Esophagus squamous epithelium (tissue), 5 donors: ENCODE measurements around the gene AGBL1. TPM values are rescaled to one million over a fixed set of nuclear protein-coding genes. Genes with fewer than 3 reads are reported as not detected.

Experiments used
- DNase-seq: peaks from one replicate; lab custom pipeline; 2025; lab: John Stamatoyannopoulos, UW
- H3K27ac ChIP-seq, 4 donors: fragments of 200-600 bp; sonication (generic); one replicate each; pipeline ENCODE4 v1.5.1; 2016 to 2019; ENCODE audit warnings: mild to moderate bottlenecking in 1 of 4
- H3K27me3 ChIP-seq, 4 donors: fragments of 200-600 bp; sonication (generic); 1 replicate in 3 of 4; 2 replicates in 1 of 4; pipeline versions ENCODE4 v1.5.1 to v1.6.0; 2017 to 2021; ENCODE audit warnings: antibody characterized with exemption in 1 of 4
- H3K36me3 ChIP-seq, 3 donors: fragments of 200-600 bp; sonication (generic); one replicate each; pipeline ENCODE4 v1.5.1; 2016 to 2019
- H3K4me1 ChIP-seq, 3 donors: fragments of 200-600 bp; sonication (generic); one replicate each; pipeline ENCODE4 v1.5.1; 2017 to 2019
- H3K4me3 ChIP-seq, 4 donors: fragments of 200-600 bp; sonication (generic); 1 replicate in 3 of 4; 2 replicates in 1 of 4; pipeline ENCODE4 v1.5.1; 2016 to 2019; ENCODE audit warnings: mild to moderate bottlenecking in 2 of 4, moderate library complexity in 1 of 4
- H3K9me3 ChIP-seq, 3 donors: fragments of 200-600 bp; sonication (generic); one replicate each; pipeline ENCODE4 v1.5.1; 2016 to 2019
- CTCF ChIP-seq, 6 experiments: fragments of 450-650 bp in 4 of 6; fragments of 200-600 bp in 2 of 6; sonication (generic) in 2 of 6; IDR thresholded peaks; one replicate each; pipeline ENCODE4 v1.5.1; 2016 to 2019; ENCODE audit warnings: antibody characterized with exemption in 6 of 6, mild to moderate bottlenecking in 4 of 6, moderate library complexity in 4 of 6
- POLR2A ChIP-seq, 4 donors: fragments of 450-650 bp; IDR thresholded peaks; one replicate each; pipeline ENCODE4 v1.6.1; 2017; ENCODE audit warnings: antibody characterized with exemption in 4 of 4, mild to moderate bottlenecking in 4 of 4, moderate library complexity in 3 of 4
- whole genome bisulfite sequencing, 2 donors: methylation state at CpG; one replicate each; pipeline ENCODE4 v1.1.5; 2018; 5-methylcytosine and 5-hydroxymethylcytosine counted together
- intact Hi-C: fragments of 100-400 bp; cut with DNase I; formaldehyde crosslinking; loops from one replicate; pipeline ENCODE4 v1.15.0; 2022
- total RNA-seq, 4 donors: library from RNA; depleted of rRNA; stranded (reverse); fragments of >200 nt; gene quantifications; one replicate each; pipeline ENCODE4 v1.1.0, GENCODE V29; 2016
- donor health status: DM: yes; HTN: yes; CAD: no.

AGBL1 gene
- total RNA-seq, 4 donors from 2014 or later = 0.11 to 0.21 (median 0.19) TPM; not detected in 1

- Histone ChIP-seq H3K36me3 (no peaks in the 10 kb centered on the region), H3K4me1 (peaks cover 0 to 23% (median 4%) of the 10 kb centered on the region in 3 donors), H3K4me3 (no peak overlapping the region), H3K27ac (peak overlapping the region in 3 of 4 donors; percentile 21 to 56 (median 38)), H3K27me3 (no peaks in the 10 kb centered on the region), H3K9me3 (no peaks in the 10 kb centered on the region)
- TF ChIP-seq POLR2A (IDR thresholded peaks at IDR 0.05) (no peak), CTCF (IDR thresholded peaks at IDR 0.05) (no peak)
- no peak for DNase-seq
- intact Hi-C loops = no loop called here
- WGBS, 2 donors = 22 to 31% methylated on average over 1 of the region's 1 CpG
These were observed 293.5 kb downstream of the AGBL1 start for GRCh38 chr15:86373147-86373546.

- Histone ChIP-seq H3K27me3 (no peaks in the 10 kb centered on the region), H3K9me3 (no peaks in the 10 kb centered on the region), H3K27ac (peak overlapping the region in 3 of 4 donors; percentile 39 to 63 (median 56)), H3K4me3 (no peak overlapping the region), H3K36me3 (no peaks in the 10 kb centered on the region), H3K4me1 (peaks cover 0 to 23% (median 4%) of the 10 kb centered on the region in 3 donors)
- 10 to 46% methylated on average over 1 of the region's 1 CpG for WGBS, 2 donors
- no peak for TF ChIP-seq CTCF (IDR thresholded peaks at IDR 0.05)
- TF ChIP-seq POLR2A (IDR thresholded peaks at IDR 0.05) = no peak
- intact Hi-C loops = no loop called here
- DNase-seq = no peak
These were observed 296.1 kb downstream of the AGBL1 start for GRCh38 chr15:86375733-86376280.

- intact Hi-C loops = no loop called here
- Histone ChIP-seq H3K4me3 (no peak overlapping the region), H3K27ac (no peak overlapping the region), H3K36me3 (no peaks in the 10 kb centered on the region), H3K27me3 (no peaks in the 10 kb centered on the region), H3K9me3 (no peaks in the 10 kb centered on the region), H3K4me1 (peaks cover 0 to 16% (median 4%) of the 10 kb centered on the region in 3 donors)
- WGBS, 2 donors = 81 to 93% methylated on average over 1 of the region's 1 CpG
- no peak for DNase-seq
- TF ChIP-seq POLR2A (IDR thresholded peaks at IDR 0.05) (no peak), CTCF (IDR thresholded peaks at IDR 0.05) (no peak)
These were observed 298.2 kb downstream of the AGBL1 start for GRCh38 chr15:86377914-86378313.

- DNase-seq = no peak
- TF ChIP-seq POLR2A (IDR thresholded peaks at IDR 0.05) (no peak), CTCF (IDR thresholded peaks at IDR 0.05) (no peak)
- peaks cover 0 to 3% (median 0%) of the 10 kb centered on the region in 4 donors for H3K27me3 ChIP-seq
- no peak overlapping the region for H3K4me3 ChIP-seq
- no peaks in the 10 kb centered on the region for H3K9me3 ChIP-seq
- WGBS, 2 donors = 67 to 72% methylated on average over 5 of the region's 5 CpGs
- intact Hi-C loops = loop anchor here (10.0 kb wide), 1 partner anchor 58 kb away; no protein-coding TSS in a partner anchor
- H3K27ac ChIP-seq = no peak overlapping the region
- no peaks in the 10 kb centered on the region for H3K36me3 ChIP-seq
- no peaks in the 10 kb centered on the region for H3K4me1 ChIP-seq
These were observed 302.7 kb downstream of the AGBL1 start for GRCh38 chr15:86382341-86382740.

GRCh38 chr15:86383611-86384010 lies 303.9 kb downstream of the AGBL1 start:
- Histone ChIP-seq H3K4me1 (no peaks in the 10 kb centered on the region), H3K27ac (no peak overlapping the region), H3K27me3 (peaks cover 0 to 3% (median 0%) of the 10 kb centered on the region in 4 donors), H3K36me3 (no peaks in the 10 kb centered on the region), H3K4me3 (no peak overlapping the region), H3K9me3 (no peaks in the 10 kb centered on the region)
- WGBS, 2 donors = 88 to 91% methylated on average over 6 of the region's 6 CpGs
- DNase-seq = no peak
- intact Hi-C loops = loop anchor here (10.0 kb wide), 1 partner anchor 59 kb away; no protein-coding TSS in a partner anchor
- TF ChIP-seq POLR2A (IDR thresholded peaks at IDR 0.05) (no peak), CTCF (IDR thresholded peaks at IDR 0.05) (no peak)
